NCI-H82 (cell line): ENCODE measurements around the gene SHF.

Source experiments
- DNase-seq: peaks from one replicate; lab custom pipeline; 2025; lab: John Stamatoyannopoulos, UW

SHF gene

DNA sequence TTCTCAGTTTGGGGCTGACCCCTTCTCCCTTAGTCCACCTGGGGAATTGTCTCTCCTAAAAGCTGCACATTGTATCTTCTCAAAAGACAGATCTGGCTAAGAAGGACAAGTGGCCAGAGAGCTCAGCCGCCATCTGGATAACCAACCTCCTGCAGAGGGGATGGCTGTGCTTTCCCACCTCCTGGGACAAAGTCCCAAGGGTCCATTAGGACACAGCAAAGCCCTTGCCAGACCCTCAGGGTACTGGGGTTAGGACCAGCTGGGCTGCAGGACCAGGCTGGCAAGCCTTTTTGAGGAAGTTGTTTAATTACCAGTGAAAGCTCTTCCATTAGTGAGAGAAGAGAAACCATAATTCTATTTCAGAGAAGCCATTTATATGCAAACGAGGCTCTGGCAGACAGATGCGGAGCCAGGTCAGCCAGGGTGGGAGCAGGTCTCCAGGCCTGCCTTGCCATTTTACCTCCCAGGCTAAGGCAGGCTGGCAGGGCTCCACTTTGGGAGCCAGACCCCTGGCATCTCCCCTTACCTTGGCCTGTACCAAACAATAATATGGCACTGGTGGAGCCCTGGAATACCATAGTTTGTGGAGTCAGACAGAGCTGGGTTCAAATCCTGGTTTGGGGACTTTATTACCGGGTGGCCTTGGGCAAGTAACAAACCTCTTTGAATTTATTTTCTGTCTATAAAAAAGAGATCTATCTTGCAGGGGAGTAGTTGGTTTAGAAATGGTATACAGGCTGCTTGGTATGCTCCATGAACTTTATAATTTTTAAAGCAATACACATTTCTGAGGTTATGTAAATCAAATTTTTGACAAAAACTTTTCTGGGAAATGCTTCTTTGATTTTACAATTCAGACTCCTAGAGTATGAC, 17.9 kb downstream of the SHF start:
- peak; percentile 68 for DNase-seq

DNA sequence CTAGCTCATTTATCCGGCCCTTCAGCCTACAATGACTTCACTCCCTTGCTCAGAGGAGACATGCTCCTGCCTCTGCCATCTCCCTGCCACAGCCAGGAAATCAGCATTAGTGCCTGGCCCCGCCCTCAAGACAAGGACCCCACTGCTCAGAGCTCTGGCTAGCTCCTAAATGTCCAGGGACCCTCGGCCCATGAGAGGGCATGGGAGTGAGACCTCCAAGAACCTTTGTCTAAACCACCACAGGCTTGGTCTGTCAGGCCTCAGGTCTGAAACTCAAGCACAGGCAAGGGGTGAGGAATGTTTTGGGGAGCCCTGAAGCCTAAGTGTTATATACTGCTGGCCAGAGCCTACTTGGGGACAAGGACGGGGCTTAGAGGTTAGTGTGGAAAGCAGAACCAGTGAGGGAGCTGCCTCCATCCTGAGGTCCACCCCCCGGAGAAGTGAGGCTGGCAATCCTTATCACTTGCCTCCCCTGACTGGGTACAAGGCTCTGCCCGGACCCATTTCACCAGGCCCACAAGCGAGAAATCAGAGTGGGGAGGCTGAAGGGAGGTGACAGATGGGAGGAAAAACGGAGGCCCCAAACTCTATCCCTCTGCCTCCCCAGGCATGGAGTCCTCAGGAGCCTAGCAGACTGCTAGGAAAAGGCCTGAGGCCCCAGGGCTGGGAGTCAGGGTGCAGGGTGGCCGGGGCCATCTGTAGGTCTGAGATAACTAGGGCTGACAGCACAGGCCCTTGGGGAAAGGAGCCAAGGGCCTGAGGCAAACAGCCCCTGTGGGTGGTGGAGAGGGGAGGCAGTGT, 18.8 kb downstream of the SHF start:
- peak; percentile 52 for DNase-seq

- DNase-seq, result no peak
Observed at GRCh38 chr15:45168286-45168685, 19.5 kb downstream of the SHF start.

- no peak for DNase-seq
Observed at GRCh38 chr15:45167631-45168205, 20.0 kb downstream of the SHF start.

DNA sequence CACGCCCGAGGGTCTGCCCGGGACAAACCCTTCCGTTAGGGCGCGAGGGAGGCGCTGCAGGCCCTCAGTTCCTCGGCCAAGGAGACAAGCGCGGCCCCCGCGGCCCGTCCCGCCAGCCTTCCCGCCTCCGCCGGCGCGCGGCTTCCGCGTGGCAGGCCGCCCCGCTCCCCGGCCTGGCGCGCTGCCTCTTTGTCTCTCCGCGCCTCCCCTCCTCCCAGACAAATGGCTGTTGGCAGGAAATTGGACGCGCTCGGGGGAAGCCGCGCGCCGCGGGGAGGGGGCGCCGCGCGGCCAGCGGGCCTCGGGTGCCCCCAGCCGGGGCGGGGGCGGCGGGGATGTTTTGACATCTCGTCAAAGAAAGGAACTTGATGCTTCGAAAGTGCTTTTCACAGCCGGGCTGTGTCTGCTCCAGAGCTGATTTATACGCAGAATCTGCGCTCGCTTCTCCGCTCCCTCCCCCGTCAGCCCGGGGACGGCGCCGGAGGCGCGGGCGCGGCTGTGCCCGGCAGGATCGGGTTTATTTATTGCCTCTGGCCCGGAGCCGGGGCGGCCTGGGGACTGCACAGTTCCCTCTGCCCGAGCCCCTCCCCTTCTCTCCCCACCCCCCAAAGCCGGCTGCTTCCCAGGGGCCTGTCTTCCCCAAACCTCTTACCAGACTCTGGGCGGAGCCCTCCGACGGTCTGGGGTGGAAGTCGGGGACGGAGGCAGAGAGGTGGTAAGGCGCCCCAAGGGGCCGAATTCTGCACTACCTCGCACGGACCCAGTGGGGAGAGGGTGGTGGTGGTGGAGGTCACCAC, 20.7 kb downstream of the SHF start:
- DNase-seq, result peak; percentile 94

DNA sequence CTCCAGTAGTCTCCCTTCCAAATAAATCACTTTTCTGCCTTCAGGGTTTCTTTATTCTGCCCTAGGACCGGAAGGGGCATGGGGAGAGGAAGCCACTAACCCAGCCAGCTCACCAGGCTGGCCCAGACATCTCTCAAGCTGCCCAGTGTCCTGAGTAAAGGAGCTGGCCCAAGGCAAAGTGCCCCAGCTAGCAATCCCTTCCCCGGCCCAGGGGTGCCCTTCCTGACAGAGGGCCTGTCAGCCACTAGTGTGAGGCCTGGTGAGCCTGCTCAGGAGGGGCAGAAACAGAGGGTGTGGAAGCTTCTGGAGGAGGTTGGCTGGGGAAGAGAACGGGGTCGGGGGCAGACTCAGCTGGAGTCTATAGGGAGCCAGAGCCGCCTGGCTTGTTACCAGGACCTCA, 22.2 kb downstream of the SHF start:
- DNase-seq, result no peak

- no peak for DNase-seq
Observed at GRCh38 chr15:45164914-45165313, 22.9 kb downstream of the SHF start.

- no peak for DNase-seq
Observed at GRCh38 chr15:45163508-45163856, 24.3 kb downstream of the SHF start.

DNA sequence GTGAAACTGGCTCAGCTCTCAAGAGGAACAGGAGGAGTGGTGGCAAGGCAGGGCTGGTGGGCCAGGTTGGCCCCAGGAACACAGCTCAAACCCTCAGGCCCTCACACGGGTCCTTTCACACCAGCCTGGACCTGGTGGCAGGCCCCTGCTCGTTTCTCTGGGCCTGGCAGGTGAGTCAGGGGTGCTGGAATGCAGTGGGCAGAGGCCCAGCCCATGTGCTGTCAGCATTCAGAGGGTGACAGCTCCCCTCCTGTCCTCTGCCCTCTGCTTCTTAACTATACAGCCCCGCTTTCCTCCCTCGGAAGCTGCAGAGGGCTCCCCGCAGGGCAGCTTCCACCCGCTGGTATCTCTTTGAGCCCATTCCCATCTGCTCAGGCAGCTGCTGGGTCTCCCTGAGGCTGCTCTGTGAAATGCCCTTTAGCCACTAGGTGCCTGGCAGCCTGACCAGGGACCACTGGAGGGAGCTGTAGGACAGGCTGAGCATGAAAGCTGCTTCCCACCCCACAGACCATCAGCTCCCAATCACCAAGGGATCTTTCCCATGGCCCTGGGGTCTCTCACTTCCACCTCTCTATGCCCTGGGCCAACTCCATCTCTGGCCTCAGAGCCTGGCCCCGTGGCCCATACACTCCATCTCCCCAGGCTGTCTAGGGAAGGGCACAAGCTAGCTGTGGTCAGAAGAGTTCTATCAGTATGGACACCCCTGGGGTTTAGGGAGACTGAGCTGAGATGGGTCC, 24.8 kb downstream of the SHF start:
- DNase-seq, result peak; percentile 95

GRCh38 chr15:45161666-45162065, 26.1 kb downstream of the SHF start:
- no peak for DNase-seq

- no peak for DNase-seq
Observed at GRCh38 chr15:45157974-45158373, 29.8 kb downstream of the SHF start.

DNA sequence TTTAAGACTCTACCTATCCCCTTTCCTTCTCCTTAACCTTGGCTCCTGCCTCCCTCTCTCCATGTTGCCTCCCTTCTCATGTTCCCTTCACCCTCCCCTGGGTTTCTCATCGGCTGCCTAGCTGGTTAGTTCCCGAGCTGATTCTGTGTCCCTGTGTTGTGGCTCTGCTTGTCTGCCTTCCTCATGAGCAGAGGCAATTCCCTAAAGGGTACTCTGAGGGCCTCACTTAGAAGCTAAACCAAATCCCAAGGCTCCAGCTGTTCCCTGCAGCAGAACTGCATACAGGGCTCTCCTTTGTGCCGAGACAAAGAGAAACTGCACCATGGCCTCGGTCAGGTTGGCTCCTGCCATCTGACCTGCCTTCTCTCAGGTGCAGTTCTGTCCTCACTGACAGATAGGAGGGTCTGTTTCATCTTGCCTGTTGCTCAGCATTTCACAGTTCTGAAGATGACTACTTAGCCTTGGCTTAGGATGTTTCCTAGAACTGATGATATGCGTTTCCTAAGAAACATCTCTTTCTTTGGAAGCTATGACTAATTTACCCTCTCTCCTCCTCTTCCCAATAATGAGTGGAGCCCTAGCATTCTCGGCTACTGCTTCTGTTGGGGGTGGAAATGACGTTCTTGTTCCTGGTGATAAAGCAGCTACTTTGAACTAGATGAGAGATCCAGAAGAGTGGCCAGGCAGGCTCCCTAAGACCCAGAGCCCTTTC, 30.9 kb downstream of the SHF start:
- DNase-seq, result peak; percentile 77

DNA sequence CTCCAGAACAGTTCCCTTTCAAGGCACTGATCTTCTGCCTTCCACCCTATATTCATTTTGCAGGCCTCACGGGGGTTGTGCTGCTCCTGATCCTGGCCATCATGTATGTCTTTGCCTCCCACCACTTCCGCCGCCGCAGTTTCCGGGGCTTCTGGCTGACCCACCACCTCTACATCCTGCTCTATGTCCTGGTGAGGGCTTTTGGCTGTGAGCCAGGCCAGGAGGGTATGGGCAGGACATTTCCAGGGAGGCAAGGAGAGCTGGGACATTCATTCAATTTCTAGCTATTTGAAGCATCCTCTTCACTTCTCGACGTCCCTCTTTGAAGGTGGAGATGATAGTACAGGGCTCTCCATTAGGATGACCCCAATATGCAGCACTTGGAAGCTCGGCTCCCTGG, 32.0 kb downstream of the SHF start:
- DNase-seq, result no peak

DNA sequence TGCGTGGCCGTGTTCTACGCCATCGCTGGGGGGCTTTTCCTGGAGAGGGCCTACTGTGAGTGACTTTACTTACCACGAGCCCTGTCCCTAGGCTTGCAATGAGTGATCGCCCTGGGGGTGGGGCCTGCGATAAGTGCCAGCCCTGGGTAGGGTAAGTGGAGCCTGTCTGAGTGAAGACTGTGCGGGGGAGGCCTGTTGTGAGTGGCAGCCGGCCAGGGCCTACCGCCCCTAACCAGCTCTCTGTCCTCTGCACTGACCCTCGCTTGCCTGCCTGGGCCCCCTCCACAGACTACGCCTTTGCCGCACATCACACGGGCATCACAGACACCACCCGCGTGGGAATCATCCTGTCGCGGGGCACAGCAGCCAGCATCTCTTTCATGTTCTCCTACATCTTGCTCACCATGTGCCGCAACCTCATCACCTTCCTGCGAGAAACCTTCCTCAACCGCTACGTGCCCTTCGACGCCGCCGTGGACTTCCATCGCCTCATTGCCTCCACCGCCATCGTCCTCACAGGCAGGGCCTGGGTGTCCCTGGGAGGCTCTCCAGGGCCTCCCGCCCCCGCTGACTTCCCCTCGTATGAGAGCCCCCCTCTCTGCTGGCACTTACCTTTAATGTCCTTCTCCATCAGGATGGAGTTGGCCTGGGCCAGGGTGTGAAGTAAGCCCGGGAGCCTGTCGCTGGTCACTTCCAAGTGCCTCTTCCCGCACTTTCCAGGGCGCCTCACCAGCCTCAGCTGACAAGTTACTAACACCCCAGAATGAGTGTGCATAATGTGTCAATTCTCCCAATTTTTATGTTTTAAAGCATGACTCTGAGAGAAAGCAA, 35.6 kb downstream of the SHF start:
- no peak for DNase-seq

DNA sequence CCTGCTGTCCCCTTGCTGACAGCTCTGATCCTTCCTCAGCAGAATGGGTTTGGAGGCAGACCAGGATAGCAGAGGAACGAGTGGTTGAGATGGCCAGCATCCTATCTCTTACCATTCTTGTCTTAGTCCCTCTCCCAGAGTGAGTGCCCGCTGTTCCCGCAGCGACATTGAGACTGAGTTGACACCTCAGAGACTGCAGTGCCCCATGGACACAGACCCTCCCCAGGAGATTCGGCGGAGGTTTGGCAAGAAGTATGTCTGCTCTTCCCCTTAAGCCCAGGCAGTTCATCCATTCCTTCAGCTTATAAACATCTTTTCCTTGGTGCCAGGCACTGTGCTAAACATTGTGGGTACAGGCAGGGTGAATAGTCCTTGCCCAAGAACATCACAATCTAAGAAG, 36.8 kb downstream of the SHF start:
- DNase-seq, result no peak

DNA sequence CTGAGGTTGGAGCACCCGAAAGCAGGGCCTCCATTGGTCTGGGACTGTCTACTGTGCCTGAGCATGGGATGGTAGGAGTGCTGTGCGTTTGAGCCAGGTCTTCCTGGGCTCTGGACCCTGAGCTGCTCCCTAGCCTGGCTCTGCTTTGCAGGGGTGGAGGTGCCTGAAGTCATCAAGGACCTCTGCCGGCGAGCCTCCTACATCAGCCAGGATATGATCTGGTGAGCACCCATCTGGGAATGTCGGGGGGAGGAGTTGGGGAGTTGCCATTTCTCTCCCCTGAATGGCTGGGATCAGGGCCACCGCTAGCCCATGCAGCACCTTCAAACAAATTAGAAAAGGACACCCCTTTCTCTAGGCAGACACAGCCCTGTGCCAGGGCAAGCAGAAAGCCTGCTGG, 37.3 kb downstream of the SHF start:
- DNase-seq, result no peak

DNA sequence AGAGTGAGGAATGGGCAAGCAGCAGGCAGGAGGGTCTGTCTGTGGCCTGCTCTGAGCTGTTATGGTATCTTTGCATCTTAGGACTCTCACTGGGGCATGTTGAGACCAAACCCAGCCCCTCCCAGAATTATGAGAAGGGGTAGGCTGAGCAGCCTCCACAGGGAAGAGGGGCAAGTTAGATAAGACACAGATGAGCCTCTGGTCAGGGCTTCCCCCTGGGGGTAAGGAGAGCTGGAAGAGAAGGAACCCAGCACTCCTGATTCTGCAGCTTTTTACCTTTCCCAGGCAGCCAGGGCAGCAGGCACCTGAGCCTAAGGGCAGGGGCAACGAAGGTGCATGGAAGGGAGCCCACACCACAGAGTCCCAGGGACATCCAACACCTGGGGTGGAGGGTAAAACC, 38.7 kb downstream of the SHF start:
- no peak for DNase-seq

DNA sequence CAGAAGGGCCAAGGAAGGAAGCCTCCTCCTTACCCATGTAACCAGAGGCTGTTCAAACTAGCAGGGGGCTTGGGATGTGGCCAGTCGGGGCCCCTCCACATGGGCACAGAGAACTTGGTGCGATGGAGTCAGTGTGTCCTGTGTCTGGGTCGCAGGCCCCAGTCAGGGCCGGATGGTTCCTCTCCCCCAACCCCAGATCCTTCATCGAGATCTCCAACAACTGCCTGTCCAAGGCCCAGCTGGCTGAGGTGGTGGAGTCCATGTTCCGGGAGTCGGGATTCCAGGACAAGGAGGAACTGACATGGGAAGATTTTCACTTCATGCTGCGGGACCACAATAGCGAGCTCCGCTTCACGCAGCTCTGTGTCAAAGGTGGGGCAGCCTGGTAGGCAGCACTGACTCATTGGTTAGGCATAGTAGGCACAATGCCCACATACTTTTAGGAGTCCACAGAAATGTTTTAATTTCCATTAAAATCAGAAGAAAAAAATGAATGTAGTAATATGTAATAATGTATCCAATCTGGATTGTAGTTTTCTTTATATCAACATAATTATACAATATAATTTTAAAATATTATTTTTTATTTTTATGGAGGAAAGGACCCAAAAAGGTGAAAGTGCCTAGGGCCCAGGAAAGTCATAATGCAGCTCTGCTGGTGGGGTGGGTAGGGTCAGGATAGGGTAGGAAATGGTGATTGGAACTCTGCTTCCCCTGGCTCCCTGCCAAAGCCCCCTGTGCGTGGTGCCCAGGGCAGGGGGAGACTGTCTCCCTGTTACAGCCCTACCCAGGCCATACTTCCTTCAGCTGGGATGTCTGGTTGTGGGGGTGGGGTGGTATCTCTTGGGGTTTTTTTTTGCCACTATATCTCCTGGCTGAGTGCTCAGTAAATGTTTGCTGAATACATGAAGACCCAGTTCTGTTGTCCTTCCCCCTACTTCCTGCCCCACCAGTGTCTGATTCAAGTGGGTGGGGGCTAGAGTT, 39.4 kb downstream of the SHF start:
- DNase-seq, result no peak

- no peak for DNase-seq
Observed at GRCh38 chr15:45147606-45148005, 40.2 kb downstream of the SHF start.
